ENCODE measurements around the gene HES3. TPM values are rescaled to one million over a fixed set of nuclear protein-coding genes. Genes with fewer than 3 reads are reported as not detected.

The HES3 gene
- total RNA-seq, 1 experiment from 2014 or later: not detected

DNA sequence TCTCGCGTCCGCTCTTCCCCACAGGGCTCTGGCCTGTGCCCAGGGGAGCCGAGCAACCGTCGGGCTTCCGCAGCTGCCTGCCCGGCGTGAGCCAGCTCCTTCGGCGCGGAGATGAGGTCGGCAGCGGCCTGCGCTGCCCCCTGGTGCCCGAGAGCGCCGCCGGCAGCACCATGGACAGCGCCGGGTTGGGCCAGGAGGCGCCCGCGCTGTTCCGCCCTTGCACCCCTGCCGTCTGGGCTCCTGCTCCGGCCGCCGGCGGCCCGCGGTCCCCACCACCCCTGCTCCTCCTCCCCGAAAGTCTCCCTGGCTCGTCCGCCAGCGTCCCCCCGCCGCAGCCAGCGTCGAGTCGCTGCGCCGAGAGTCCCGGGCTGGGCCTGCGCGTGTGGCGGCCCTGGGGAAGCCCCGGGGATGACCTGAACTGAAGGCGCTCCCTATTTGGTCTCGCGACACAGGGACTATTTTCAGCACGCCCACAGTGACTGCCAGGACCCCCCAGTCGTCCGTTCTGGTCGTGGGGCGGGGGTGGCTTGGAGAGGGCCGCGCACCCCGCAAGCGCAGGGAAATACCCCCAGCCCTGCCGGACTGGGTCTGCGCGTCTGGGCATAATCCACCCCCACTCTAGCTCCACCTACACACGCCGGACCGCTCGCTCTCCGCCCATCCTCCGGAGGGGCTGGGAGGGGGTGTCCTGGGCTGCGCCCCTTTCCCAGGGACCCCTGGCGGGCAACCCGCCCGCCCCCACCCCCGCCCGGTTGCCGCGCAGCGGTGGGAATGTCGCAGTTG, 1.3 kb downstream of the HES3 start:
- DNase-seq (ENCODE audit: low spot score): peak; percentile 62

DNA sequence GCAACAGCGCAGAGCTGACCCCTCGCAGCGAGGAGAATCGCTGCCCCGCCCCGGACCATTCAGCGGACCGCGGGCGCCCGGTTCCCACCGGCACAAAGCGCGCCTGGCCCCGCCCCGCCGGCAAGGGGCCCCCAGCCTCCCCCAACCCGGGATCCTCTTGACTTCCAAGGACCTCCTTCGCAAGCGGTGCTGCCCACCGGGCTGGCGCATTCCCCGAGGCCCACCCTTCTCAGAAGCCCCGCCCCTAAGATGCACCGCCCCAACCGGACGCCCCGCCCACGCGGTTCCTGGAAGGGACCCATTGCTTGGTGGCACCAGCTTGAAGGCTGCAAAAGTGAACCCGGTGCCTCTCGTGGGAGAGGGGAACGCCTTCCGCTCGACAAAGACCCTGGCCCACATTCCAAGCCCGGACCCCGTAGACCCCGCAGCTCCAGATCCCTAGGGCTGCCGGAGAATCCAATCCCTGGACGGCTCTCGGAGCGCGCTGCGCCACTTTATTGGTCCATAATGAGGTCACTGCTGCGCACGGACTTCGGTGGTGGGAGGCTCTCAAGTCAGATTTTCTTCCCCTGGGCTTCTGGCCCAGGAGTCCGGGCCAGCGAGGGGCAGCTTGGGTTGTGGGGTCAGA, 2.0 kb downstream of the HES3 start:
- DNase-seq (ENCODE audit: low spot score): no peak

DNA sequence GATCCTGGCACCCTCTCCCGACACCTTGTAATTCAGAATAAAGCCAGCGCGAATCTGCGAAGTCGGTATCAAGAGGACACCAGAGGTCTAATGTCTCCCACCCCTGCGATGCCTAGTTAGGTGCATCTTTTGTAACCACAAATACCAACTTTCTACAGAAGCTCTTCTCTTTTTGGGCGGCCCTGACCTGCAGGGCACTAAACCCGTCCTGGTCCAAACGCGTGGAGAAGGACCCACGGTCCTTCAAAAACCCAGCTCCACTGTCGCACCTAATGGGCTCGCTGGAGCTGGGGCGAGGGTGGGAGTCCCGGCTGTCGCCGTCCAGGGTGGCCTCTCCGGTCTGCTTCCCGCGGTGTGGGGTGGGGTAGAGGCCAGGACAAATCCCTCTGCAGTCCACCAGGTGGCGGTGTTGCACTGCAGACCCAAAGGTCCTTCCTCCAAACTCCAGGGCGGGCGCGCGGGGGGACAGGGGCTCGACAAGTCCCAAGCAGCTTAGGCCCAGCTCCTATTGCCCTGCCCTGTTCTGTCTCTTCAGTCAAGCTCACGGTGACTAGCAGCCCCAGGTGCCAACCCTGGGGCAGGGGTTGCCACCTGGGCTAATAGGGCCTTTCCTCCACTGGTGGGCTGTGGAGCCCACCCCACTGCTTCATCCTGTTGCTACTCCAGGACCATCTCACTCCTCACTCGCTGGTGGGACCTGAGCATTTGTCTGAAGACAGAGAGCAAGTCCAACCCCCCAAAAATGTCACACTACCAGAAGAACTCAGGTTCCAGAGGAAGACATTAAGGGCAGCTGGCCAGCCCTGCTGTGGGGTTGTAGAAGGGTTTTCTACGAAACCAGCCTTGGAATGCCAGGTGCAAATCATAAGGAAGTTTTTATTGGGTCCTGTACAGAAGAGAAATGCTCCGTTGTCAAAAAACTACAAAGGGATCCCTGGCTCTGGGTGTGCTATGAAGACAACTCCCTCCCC, 2.8 kb downstream of the HES3 start:
- DNase-seq (ENCODE audit: low spot score): peak; percentile 49

DNA sequence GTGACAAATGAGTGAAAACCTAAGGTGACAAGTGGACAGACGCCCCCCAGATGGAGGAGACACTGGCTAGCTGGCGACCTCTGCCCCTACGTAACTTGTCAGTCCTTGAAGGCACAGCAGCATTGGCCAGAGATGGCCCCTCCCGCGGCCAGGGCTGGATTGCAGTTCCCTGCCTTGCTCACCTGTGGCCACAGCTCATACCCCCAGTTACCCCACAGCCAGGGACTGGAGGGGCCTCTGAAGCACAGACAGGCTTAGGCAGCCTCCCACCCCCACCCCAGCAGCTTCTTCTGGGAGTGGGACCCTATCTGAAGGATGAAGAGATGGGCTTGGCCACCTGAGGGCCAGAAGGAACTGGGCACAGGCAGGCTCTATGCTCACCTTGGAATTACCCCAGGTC, 3.7 kb downstream of the HES3 start:
- no peak for DNase-seq (ENCODE audit: low spot score)

DNA sequence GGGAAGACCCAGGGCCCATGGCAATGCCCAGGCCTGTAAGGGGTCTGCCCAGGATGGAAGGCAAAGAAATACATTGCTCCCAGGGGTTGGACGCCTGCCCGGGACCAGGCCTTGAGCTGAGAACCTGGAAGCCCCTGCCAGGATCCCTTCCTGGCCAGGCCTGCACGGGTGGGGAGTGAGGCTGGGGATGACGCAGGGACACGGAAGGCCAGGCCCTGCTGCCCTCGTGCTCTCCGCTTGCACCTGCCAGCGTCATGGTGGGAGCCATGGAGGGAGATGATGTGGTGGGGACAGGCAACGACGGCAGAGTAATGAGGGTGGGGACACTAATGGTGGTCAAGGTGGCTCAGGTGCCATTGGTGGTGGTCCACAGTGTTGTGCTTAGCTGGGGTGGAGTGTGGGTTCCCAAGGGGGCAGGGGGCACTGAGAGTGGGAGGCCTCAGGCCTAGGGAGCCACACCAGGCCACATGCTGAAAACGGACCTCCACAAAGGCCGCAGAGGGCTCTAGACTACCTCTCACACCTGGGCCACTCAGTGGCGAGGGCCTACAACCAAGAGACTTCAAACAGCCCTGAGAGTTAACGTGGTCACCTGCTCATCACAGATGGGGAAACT, 4.3 kb downstream of the HES3 start:
- no peak for DNase-seq (ENCODE audit: low spot score)

DNA sequence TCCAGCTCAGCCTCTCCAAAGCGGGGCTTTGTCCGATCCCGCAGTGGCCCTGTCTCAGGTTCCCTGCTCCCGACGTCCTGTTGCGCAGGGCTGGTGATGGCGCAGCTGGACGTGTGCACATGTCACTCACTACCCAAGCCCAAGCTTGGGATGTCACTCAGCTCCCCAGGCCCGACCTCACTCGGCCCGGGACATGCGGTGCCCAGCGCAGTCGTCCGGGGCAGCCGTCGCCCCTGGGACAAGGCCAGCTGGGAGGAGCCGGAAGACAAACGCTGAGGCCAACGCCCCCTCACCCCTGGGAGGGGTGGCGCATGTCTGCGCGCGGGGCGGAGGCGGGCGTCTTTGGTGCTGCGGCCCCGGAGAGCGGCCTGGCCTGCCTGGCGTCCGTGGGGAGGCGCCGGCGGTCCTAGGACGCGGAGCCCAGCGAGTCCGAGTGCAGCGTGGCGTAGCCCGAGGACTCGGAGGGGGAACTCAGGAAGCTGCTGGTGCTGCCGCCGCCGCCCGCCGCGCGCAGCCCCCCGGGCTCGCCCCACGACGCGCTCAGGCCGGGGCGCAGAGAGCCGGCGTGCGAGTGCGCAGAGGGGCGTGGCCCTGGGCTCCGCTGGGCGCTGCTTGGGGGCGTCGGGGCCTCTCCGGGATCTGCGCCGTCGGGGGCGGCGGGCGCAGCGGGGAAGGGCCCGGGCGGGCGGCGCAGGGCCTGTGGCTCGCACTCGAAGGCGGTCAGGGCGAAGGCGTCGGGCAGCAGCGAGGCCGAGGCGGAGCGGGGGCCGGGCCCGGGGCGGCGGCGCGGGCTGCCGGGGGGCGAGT, 5.2 kb downstream of the HES3 start:
- DNase-seq (ENCODE audit: low spot score): no peak

DNA sequence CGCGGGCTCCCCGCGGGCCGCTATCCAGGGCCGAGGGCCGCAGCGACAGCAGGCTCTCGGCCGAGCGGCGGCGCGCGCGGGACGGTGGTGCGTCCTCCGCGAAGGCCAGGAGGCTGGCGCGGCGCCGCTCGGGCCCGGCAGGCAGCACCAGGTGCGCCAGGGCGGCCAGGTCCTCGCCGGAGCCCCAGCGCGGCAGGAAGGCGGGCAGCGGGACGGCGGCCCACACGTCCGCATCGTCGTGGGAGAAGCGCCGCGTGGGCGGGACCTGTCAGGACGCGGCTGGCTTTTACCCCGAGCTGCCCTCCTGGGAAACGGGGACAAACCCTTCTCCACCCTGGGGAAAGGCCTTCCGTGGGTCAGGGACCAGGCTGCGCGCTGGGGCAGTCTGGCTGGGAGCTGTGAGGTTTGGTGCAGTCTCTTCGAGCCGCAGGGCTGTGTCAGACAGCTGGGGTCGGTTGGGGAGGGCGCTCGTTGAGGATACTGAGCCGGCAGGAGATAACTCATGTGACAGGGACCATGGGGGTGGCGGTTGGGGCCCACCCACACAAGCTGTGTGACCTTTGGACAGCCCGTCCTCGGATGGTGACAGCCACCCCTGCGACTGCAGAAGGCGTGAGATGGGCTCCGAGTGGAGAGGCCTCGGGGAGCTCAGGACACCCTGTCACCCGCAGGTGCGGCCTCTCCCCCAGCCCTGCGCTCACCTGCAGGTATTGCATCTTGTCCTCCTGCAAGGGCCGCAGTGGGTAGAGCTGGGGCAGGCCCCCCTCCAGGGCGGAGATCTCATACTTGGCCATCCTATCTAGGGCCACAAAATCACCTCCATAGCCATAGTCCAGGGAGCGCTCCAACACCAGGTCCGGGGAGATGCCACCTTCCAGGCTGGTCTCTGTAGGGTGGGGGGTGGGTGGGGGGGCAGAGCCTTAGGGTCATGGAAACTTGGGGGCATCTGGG, 6.0 kb downstream of the HES3 start:
- no peak for DNase-seq (ENCODE audit: low spot score)

DNA sequence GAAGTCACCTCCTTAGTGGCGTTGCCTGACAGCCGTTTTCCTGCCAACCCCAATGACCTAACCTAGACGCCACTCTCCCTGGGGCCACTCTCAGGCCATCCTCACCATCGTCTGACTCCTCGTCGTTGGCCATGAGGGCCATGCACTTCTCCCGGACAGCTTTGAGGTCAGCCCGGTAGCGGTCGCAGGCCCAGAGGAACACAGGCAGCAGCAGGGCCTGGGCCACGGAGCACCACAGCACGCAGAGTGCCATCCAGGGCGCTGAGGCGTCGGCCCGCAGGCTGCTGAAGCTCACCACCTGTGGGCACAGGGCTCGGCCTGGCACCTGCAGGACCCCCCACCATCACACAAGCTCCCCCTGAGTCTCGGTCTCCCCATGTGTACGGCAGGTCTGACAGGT, 7.3 kb downstream of the HES3 start:
- no peak for DNase-seq (ENCODE audit: low spot score)

DNA sequence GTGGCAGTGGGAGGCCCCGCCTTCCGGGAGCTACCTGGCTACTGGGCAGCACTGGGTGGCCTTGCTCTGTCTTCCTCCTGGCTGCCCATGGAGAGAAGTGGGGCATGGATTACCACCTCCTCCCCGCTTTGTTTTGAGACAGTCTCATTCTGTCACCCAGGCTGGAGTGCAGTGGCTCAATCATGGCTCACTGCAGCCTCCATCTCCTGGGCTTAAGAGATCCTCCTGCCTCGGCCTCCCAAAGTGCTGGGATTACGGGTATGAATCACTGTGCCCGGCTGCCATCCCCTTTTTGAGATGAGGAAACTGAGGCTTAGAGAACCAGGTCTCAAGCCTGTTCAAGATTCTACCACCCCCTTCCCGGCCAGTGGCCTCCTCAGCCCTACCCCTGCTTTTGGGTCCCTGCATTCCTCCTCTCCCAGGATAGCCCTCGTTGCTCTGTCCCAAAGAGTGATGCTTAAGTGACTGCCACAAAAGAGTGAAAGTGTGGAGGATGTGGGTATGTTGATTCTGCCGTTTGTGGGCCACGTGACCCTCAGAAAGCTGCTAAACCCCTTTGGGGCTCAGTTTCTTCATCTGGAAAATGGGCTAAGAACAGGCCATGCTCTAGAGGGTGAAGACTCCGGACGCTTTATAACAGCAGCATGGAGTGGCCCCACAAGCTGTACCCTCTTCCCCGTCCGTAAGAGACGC, 7.8 kb downstream of the HES3 start:
- DNase-seq (ENCODE audit: low spot score): no peak

DNA sequence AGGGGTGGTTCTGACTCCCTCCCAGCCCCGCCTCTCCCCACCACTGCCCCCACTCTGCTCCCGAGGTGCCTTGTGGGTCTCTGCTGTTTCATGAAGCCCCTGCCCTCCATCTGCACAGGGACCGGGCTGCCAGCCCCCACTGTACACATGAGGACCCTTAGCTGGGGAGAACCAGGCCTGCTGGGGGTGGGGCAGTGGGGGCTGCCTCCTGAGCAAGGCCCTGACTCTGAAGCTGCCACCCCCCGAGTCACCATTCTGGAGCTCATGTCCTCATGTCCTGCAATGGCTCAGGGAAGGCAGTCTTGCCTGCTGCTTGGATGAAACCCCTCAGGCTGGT, 8.4 kb downstream of the HES3 start:
- no peak for DNase-seq (ENCODE audit: low spot score)

DNA sequence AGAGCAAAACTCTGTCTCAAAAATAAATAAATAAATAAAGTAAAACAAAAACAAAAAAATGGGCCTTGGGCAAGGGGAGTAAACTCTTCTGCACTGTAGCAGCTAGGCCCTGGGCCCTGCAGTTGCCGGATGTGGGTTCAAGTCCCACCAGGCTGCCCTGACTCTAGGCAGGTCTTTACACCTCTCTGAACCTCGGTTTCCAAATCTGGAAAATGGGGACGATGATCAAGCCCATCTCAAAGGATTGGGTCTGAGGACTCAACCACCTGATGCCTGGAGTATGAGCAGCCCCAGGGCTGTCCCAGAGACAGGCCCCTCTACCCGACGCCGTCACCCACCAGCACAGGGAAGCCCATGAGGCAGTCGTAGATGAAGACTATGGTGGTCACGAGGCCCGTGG, 9.4 kb downstream of the HES3 start:
- DNase-seq (ENCODE audit: low spot score): no peak

DNA sequence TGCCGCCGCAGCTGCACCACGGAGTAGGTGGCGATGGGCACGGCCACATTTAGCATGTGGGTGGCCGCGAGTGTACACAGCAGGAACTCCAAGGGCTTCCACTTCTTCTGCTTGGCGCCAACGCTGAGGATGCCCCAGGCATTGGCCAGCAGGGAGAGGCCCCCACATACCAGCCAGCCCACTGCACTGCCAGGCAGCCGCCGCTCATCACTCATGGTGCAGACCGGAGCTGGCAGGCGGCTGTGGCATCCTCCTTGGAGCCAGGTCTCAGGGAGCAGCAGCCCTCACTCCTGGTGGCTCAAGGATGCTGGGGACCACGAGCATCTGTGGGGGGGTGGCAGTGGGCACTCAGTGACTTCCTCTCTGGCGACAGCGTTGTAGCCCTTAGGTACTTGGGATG, 10.7 kb downstream of the HES3 start:
- DNase-seq (ENCODE audit: low spot score): no peak

DNA sequence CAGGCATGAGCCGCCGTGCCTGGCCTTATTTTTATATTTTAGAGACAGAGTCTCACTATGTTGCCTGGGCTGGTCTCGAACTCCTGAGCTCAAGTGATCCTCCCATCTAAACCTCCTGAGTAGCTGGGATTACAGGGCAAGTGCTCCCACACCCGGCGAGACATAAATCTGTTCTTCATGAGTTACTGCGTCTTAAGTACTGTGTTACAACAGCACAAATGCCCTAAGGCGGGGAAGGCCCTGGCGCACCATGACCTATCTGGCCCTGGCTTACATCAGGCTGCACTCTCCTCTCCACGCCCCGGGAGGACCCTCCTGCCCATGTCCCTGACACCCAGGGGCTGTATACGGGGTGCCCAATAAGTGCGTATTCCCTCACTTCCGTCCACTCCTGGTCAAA, 12.7 kb downstream of the HES3 start:
- DNase-seq (ENCODE audit: low spot score): no peak

DNA sequence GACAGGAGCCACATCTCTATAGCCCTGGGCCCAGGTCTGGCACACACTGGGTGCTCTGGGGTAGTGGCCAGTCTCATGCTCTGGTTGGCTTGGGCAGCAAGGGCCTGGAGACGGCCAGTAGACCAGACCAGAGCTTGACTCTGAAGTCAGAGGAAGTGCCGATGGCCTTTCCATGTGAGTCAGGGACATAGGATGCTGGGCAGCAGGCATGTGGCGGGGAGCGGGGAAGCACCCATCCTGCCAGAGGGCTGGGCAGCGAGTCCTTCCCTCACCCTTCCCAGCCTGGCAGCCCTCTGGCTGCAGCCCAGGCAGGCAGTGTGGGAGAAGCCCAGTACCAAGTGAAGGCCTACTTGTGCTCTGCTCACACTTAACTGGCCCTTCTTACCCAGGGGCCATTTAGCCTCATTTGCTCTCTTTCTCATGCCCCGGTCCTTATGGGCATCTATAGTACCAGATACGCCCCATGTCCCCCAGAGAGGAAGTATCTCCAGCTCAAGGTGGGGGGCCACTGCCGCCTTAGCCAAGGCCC, 13.6 kb downstream of the HES3 start:
- no peak for DNase-seq (ENCODE audit: low spot score)

DNA sequence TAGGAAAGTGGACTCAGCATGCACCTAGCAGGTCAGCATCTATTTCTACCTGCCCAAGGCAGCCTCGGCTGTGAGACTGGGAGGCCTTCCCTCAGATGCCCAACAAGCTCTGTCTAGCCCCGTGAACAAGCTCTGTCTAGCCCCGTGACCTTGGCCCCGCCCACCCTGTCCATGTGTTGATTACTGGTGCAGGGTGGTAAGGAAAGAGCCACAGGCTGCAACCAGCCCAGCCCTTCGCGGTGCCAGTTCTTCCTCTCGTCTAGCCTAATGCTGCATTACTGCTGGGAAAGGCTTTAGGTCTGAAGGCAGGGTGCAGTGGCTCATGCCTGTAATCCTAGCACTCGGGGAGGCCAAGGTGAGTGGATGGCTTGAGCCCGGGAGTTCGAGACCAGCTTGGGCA, 14.7 kb downstream of the HES3 start:
- no peak for DNase-seq (ENCODE audit: low spot score)

DNA sequence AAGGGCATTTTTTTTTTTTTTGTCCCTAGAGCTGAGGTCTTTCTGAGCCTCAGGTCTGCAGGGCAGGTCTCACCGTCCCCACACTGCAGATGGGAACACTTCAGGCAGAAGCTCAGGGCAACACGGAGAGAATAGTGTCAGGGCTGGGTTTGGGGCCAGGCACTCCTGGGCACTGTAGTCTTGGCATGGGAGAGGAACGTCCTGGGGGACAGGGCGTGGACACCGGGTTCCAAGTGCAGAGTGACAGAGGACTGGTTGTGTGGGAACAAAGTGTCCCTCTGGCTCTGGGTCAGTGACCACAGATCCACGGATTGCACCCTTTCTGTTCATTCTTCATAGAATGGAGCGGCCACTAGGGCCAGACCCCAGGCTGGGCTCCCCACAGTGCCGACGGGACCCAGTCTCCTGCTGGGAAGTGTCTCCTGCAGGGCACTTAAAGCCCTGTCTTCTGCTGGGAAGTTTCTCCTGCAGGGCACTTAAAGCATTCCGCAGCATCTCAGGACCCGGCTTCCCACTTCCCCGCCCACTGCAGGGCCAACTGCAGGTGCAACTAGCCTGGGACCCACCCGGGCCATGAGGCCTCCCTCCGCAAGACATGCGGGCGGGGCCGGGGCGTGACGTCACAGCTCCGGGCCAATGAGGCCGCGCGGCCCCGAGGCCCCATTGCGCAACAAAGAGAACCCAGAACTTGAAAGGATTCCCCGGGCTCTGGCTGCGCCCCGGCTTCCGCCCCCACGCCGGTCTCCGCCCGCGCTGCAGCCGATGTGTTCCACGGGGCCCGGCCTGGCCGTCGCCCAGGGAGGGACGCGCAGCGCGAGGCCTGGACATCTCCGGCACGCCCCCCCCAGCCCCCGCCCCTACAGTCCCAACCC, 15.7 kb downstream of the HES3 start:
- DNase-seq (ENCODE audit: low spot score): peak; percentile 33

DNA sequence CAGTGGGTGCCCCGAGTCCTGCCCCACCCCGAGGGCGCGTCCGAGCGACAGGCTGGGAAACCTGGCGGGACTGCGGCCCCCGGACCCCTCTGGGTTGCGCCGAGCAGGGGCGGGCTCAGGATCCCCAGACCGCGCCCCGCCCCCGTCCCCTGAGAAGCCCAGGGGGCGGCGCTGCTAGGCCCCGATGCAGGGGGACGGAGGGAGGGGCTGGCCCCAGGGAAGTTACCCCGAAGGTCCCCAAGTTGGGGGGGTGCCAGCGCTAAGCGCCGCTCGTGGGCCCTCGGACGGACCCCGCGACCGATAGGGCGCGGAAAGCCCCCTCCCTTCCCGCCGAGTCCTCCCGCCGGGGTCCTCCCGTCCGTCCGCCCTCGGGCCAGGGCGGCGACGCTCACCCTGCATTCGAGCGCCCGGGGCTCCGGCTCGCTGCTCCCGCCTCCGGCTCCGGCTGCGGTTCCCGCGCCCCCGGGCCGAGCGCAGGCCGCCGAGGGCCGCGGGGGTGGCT, 16.5 kb downstream of the HES3 start:
- no peak for DNase-seq (ENCODE audit: low spot score)
